GDM1 (cell line): ENCODE data around the gene RAB3C.

Experiments
- DNase-seq: peaks from one replicate; lab custom pipeline; 2025; lab: John Stamatoyannopoulos, UW

RAB3C gene

GRCh38 chr5:58886315-58887207 is 303.7 kb downstream of the RAB3C start:
- peak; percentile 23 for DNase-seq

- DNase-seq, result no peak
Observed at GRCh38 chr5:58887311-58887710, 304.4 kb downstream of the RAB3C start.

GRCh38 chr5:58887721-58888409 is 305.0 kb downstream of the RAB3C start:
- DNase-seq, result no peak

DNA sequence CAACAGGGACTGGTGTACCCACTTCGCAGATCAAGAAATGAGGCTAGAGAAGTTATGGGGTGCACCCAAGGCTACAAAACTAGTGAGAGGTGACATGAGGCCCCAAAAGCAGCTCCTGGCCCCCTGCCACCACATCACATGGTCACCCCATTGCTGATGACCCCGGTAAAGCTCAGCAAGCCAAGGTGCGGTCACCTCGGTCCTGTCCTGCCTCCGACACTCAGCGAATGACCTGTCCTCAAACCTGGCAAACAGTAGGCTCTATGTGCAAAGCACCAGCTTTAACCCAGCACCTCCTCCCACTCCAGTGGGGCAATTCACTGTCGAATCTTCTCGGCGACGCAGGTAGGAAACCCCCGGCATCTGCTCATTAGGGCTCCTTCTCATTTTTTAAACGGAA is 307.4 kb downstream of the RAB3C start:
- DNase-seq, result no peak

GRCh38 chr5:58890701-58891085 is 307.8 kb downstream of the RAB3C start:
- DNase-seq, result no peak

DNA sequence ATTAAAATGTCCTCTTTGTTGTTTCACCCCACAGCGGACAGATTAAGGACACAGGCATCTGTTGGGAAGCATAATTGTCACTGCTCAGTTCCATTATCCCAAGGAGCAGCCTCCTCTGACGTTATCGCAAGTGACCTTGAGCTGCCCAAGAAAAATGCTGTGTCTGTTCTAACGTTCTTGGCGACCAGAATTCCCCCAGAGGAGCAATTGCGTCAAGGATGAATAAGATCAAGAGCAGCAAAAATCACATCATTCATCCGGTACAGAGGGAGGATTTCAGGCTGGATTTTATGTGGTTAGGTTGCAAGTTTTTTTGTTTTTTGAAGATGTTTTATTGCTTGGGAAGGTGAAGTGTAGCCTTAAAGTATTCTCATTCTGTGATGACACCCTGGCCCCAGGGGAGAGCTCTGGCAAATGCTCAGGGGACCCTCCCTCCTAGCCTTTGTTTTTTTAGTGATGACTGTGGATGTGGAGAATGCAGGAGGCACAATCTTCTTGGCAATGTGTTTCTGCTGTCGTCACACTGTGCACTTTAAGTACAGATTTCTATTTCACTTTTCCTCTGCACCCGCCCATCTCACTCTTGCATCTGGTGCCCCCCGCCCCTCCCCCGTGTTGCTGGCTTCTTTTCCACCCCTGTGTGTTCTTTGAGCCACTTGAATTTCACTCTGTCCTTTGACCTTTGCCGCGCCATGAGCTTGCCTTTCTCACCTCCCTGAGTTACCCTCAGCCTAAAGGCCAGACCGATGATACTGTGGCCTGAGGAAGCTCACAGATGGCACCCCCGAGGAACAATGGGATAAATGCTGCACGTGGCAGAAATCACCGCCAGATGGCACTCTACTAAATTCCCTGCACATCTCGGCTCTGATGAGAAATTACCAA is 308.5 kb downstream of the RAB3C start:
- peak; percentile 19 for DNase-seq

DNA sequence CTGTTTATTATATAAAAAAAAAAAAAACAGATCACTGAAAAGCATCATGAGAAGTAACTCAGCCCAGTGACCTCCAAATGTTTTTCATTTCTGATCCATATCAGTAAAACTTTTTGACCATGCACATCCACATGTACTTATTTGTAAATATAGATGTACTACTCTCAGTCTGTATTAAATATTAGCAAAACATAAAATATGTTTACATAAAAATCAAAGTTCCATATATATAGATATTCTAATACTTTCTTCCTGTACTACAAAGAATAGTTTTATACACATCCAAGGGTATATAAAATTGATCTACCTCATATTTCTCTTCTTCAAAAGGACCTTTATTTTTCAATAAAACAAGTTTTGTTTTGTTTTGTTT is 309.1 kb downstream of the RAB3C start:
- DNase-seq, result no peak

- DNase-seq, result no peak
Observed at GRCh38 chr5:58893551-58893950, 310.7 kb downstream of the RAB3C start.

DNA sequence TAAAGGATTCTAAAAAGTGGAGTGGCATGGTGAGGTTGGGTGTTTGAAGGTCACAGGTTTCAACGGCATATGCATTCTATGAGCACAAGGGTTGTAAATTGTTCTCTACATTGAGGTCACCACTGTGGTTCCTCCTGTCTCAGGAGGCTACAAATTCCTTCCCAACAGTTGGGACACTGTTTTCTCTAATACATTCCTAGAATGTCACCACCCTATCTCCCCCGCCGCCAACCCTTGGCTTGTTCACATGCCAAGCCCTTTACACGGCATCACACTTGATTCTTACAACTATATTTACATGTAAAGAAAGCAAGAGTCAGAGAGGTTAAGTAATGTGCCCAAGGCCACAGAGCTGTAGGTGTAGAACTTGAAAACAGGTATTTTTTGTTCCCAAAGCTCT is 315.1 kb downstream of the RAB3C start:
- no peak for DNase-seq

GRCh38 chr5:58898538-58898937 is 315.7 kb downstream of the RAB3C start:
- DNase-seq, result no peak

- no peak for DNase-seq
Observed at GRCh38 chr5:58901271-58901670, 318.4 kb downstream of the RAB3C start.

GRCh38 chr5:58902305-58902704 is 319.4 kb downstream of the RAB3C start:
- no peak for DNase-seq

DNA sequence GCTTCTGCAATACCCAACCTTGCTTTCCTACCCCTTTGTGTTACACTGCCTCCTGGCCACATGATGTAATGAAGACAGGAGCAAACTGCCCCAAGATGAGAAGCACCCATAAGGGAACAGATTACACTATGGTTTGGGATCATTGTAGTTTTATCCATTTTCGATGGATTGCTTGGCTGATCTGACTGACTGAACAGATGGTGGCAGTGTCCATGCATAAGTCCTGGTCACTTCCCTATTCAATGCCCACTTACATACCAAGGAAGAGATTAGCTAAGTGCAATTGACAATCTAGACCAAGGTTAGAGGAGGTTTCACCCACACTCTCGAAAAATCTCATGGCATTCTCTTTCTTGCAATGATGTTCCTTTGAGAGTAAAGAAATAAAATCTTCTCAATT is 319.9 kb downstream of the RAB3C start:
- DNase-seq, result no peak

GRCh38 chr5:58904737-58905136 is 321.9 kb downstream of the RAB3C start:
- DNase-seq, result no peak

GRCh38 chr5:58905944-58906343 is 323.1 kb downstream of the RAB3C start:
- no peak for DNase-seq
